ENCODE results near the gene FOXN4. TPM values are rescaled to one million over a fixed set of nuclear protein-coding genes. Genes with fewer than 3 reads are reported as not detected.

Gene FOXN4
- total and polyA plus RNA-seq, 10 donors: 0.05 TPM; not detected in 9

- Histone ChIP-seq H3K9me3 (no peaks in the 10 kb centered on the region), H3K4me1 (no peaks in the 10 kb centered on the region), H3K27me3 (replicated peaks in 1 of 7) (peaks cover 0 to 25% (median 0%) of the 10 kb centered on the region in 7 donors), H3K36me3 (no peaks in the 10 kb centered on the region), H3K4me3 (no peak overlapping the region), H3K27ac (no peak overlapping the region)
- WGBS, 5 donors: 73 to 91% (median 80%) methylated on average over 2 of the region's 2 CpGs
- intact Hi-C loops (cut with DNase I; ENCODE audit: low total_unique reads): no loop called here
- DNase-seq: no peak
- TF ChIP-seq, protein P1, sequence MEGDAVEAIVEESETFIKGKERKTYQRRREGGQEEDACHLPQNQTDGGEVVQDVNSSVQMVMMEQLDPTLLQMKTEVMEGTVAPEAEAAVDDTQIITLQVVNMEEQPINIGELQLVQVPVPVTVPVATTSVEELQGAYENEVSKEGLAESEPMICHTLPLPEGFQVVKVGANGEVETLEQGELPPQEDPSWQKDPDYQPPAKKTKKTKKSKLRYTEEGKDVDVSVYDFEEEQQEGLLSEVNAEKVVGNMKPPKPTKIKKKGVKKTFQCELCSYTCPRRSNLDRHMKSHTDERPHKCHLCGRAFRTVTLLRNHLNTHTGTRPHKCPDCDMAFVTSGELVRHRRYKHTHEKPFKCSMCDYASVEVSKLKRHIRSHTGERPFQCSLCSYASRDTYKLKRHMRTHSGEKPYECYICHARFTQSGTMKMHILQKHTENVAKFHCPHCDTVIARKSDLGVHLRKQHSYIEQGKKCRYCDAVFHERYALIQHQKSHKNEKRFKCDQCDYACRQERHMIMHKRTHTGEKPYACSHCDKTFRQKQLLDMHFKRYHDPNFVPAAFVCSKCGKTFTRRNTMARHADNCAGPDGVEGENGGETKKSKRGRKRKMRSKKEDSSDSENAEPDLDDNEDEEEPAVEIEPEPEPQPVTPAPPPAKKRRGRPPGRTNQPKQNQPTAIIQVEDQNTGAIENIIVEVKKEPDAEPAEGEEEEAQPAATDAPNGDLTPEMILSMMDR (IDR thresholded peaks at IDR 0.05 in 8 of 11, conservative IDR thresholded peaks at IDR 0.05 in 3 of 11): no peak
- TF ChIP-seq POLR2A (IDR thresholded peaks at IDR 0.05) (no peak), POLR2AphosphoS5 (IDR thresholded peaks at IDR 0.05) (no peak)
Measured at GRCh38 chr12:109345428-109345827, 36.3 kb upstream of the FOXN4 start.

GRCh38 chr12:109343677-109344076 lies 34.6 kb upstream of the FOXN4 start:
- intact Hi-C loops (cut with DNase I; ENCODE audit: low total_unique reads): no loop called here
- peaks cover 0 to 21% (median 0%) of the 10 kb centered on the region in 7 donors for H3K27me3 ChIP-seq (replicated peaks in 1 of 7)
- H3K9me3 ChIP-seq: no peaks in the 10 kb centered on the region
- DNase-seq: no peak
- WGBS, 5 donors: 43 to 74% (median 50%) methylated on average over 2 of the region's 2 CpGs
- H3K27ac ChIP-seq: no peak overlapping the region
- no peak overlapping the region for H3K4me3 ChIP-seq
- H3K36me3 ChIP-seq: no peaks in the 10 kb centered on the region
- TF ChIP-seq POLR2AphosphoS5 (IDR thresholded peaks at IDR 0.05) (no peak), POLR2A (IDR thresholded peaks at IDR 0.05) (no peak)
- TF ChIP-seq, protein P1 (IDR thresholded peaks at IDR 0.05 in 8 of 11, conservative IDR thresholded peaks at IDR 0.05 in 3 of 11): no peak
- H3K4me1 ChIP-seq: no peaks in the 10 kb centered on the region

DNA sequence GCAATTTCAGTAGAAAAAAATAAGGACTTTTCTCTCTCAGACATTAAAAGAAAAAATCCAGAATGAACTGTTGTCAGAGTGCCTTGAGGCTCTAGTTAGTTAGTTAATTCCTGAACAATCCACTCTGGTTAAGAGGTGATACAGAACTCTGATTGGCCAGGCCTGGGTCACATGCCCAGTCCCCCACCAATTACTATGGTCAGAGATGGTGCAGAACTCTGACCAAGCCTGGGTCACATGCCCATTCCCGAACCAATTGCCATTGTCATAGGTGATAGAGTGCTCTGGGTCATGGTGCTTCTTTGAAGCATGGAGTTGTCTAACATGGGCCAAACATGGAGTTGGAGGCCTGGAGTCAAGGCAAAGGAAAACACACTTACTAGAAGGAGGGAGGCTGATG lies 27.5 kb upstream of the FOXN4 start:
- TF ChIP-seq POLR2A (IDR thresholded peaks at IDR 0.05): no peak
- TF ChIP-seq, protein P1 (IDR thresholded peaks at IDR 0.05 in 8 of 11, conservative IDR thresholded peaks at IDR 0.05 in 3 of 11): no peak
- TF ChIP-seq POLR2AphosphoS5 (IDR thresholded peaks at IDR 0.05): no peak

DNA sequence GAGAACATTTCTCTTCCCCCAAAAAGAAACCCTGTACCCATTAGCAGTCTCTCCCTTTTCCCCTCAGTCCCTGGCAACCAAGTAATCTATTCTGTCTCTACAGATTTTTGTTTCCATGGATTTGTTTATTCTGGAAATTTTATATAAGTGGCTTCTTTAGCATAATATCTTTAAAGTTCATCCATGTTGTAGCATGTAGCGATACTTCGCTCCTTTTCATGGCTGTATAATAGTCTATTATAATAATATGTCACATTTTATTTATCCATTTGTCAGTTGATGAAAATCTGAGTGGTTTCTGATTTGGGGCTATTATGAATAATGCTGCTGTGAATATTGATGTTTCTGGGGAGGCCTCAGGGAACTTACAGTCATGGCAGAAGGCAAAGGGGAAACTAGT lies 25.8 kb upstream of the FOXN4 start:
- H3K27me3 ChIP-seq (replicated peaks in 1 of 7): no peaks in the 10 kb centered on the region
- 91 to 99% (median 98%) methylated on average over 2 of the region's 2 CpGs for WGBS, 5 donors
- no peaks in the 10 kb centered on the region for H3K4me1 ChIP-seq
- H3K4me3 ChIP-seq: no peak overlapping the region
- no peak for DNase-seq
- H3K36me3 ChIP-seq: no peaks in the 10 kb centered on the region
- intact Hi-C loops (cut with DNase I; ENCODE audit: low total_unique reads): no loop called here
- peaks cover 0 to 7% (median 0%) of the 10 kb centered on the region in 8 donors for H3K9me3 ChIP-seq
- no peak overlapping the region for H3K27ac ChIP-seq
- TF ChIP-seq, protein P1 (IDR thresholded peaks at IDR 0.05 in 8 of 11, conservative IDR thresholded peaks at IDR 0.05 in 3 of 11): no peak
- no peak for TF ChIP-seq POLR2A (IDR thresholded peaks at IDR 0.05)
- no peak for TF ChIP-seq POLR2AphosphoS5 (IDR thresholded peaks at IDR 0.05)

More for the DNA sequence above, 27.5 kb upstream of the FOXN4 start:
- Histone ChIP-seq H3K4me3 (no peak overlapping the region), H3K27ac (no peak overlapping the region), H3K4me1 (no peaks in the 10 kb centered on the region), H3K27me3 (replicated peaks in 1 of 7) (peaks cover 0 to 9% (median 0%) of the 10 kb centered on the region in 7 donors), H3K36me3 (no peaks in the 10 kb centered on the region), H3K9me3 (peaks cover 0 to 7% (median 0%) of the 10 kb centered on the region in 8 donors)
- intact Hi-C loops (cut with DNase I; ENCODE audit: low total_unique reads): no loop called here
- DNase-seq: no peak
- WGBS, 5 donors: 76 to 93% (median 85%) methylated on average over 1 of the region's 1 CpG

Data from spleen (tissue), 11 donors.